ENCODE data around the gene SCART1.

The SCART1 gene

GRCh38 chr10:133455611-133456031 is 1.9 kb downstream of the SCART1 start:
- Histone ChIP-seq H3K4me1 (ENCODE audit: control insufficient read depth in 2 of 2, insufficient read depth in 2 of 2, low read length in 2 of 2) (no peaks in the 10 kb centered on the region), H3K9ac (ENCODE audit: low read depth in 1 of 2, low read length in 2 of 2) (no peak overlapping the region), H3K9me3 (ENCODE audit: control insufficient read depth in 2 of 2, low read length in 2 of 2) (no peaks in the 10 kb centered on the region), H3K4me3 (ENCODE audit: low read length in 2 of 2) (no peak overlapping the region), H3K27ac (ENCODE audit: low read depth in 2 of 2, low read length in 2 of 2) (no peak overlapping the region), H3K36me3 (ENCODE audit: control insufficient read depth in 2 of 2, insufficient read depth in 2 of 2, low read length in 2 of 2) (no peaks in the 10 kb centered on the region), H3K27me3 (ENCODE audit: control insufficient read depth in 2 of 2, insufficient read depth in 2 of 2, low read length in 2 of 2) (no peaks in the 10 kb centered on the region)

GRCh38 chr10:133456041-133456951 is 2.6 kb downstream of the SCART1 start:
- no peak overlapping the region for H3K27ac ChIP-seq (ENCODE audit: low read depth in 2 of 2, low read length in 2 of 2)
- no peak overlapping the region for H3K9ac ChIP-seq (ENCODE audit: low read depth in 1 of 2, low read length in 2 of 2)
- no peaks in the 10 kb centered on the region for H3K9me3 ChIP-seq (ENCODE audit: control insufficient read depth in 2 of 2, low read length in 2 of 2)
- H3K27me3 ChIP-seq (ENCODE audit: control insufficient read depth in 2 of 2, insufficient read depth in 2 of 2, low read length in 2 of 2) = no peaks in the 10 kb centered on the region
- no peaks in the 10 kb centered on the region for H3K4me1 ChIP-seq (ENCODE audit: control insufficient read depth in 2 of 2, insufficient read depth in 2 of 2, low read length in 2 of 2)
- H3K4me3 ChIP-seq (ENCODE audit: low read length in 2 of 2) = no peak overlapping the region
- no peaks in the 10 kb centered on the region for H3K36me3 ChIP-seq (ENCODE audit: control insufficient read depth in 2 of 2, insufficient read depth in 2 of 2, low read length in 2 of 2)

GRCh38 chr10:133457100-133457841 is 3.5 kb downstream of the SCART1 start:
- Histone ChIP-seq H3K27ac (ENCODE audit: low read depth in 2 of 2, low read length in 2 of 2) (no peak overlapping the region), H3K4me3 (ENCODE audit: low read length in 2 of 2) (no peak overlapping the region), H3K27me3 (ENCODE audit: control insufficient read depth in 2 of 2, insufficient read depth in 2 of 2, low read length in 2 of 2) (no peaks in the 10 kb centered on the region), H3K9ac (ENCODE audit: low read depth in 1 of 2, low read length in 2 of 2) (no peak overlapping the region), H3K36me3 (ENCODE audit: control insufficient read depth in 2 of 2, insufficient read depth in 2 of 2, low read length in 2 of 2) (no peaks in the 10 kb centered on the region), H3K4me1 (ENCODE audit: control insufficient read depth in 2 of 2, insufficient read depth in 2 of 2, low read length in 2 of 2) (no peaks in the 10 kb centered on the region), H3K9me3 (ENCODE audit: control insufficient read depth in 2 of 2, low read length in 2 of 2) (no peaks in the 10 kb centered on the region)

GRCh38 chr10:133458021-133458709 is 4.4 kb downstream of the SCART1 start:
- Histone ChIP-seq H3K4me1 (ENCODE audit: control insufficient read depth in 2 of 2, insufficient read depth in 2 of 2, low read length in 2 of 2) (no peaks in the 10 kb centered on the region), H3K36me3 (ENCODE audit: control insufficient read depth in 2 of 2, insufficient read depth in 2 of 2, low read length in 2 of 2) (no peaks in the 10 kb centered on the region), H3K4me3 (ENCODE audit: low read length in 2 of 2) (no peak overlapping the region), H3K27ac (ENCODE audit: low read depth in 2 of 2, low read length in 2 of 2) (no peak overlapping the region), H3K27me3 (ENCODE audit: control insufficient read depth in 2 of 2, insufficient read depth in 2 of 2, low read length in 2 of 2) (no peaks in the 10 kb centered on the region), H3K9me3 (ENCODE audit: control insufficient read depth in 2 of 2, low read length in 2 of 2) (no peaks in the 10 kb centered on the region), H3K9ac (ENCODE audit: low read depth in 1 of 2, low read length in 2 of 2) (no peak overlapping the region)

GRCh38 chr10:133458710-133459453 is 5.1 kb downstream of the SCART1 start:
- H3K9ac ChIP-seq (ENCODE audit: low read depth in 1 of 2, low read length in 2 of 2) = no peak overlapping the region
- no peaks in the 10 kb centered on the region for H3K4me1 ChIP-seq (ENCODE audit: control insufficient read depth in 2 of 2, insufficient read depth in 2 of 2, low read length in 2 of 2)
- H3K4me3 ChIP-seq (ENCODE audit: low read length in 2 of 2) = no peak overlapping the region
- no peak overlapping the region for H3K27ac ChIP-seq (ENCODE audit: low read depth in 2 of 2, low read length in 2 of 2)
- H3K27me3 ChIP-seq (ENCODE audit: control insufficient read depth in 2 of 2, insufficient read depth in 2 of 2, low read length in 2 of 2) = no peaks in the 10 kb centered on the region
- no peaks in the 10 kb centered on the region for H3K9me3 ChIP-seq (ENCODE audit: control insufficient read depth in 2 of 2, low read length in 2 of 2)
- H3K36me3 ChIP-seq (ENCODE audit: control insufficient read depth in 2 of 2, insufficient read depth in 2 of 2, low read length in 2 of 2) = no peaks in the 10 kb centered on the region

GRCh38 chr10:133459454-133460207 is 5.9 kb downstream of the SCART1 start:
- H3K4me3 ChIP-seq (ENCODE audit: low read length in 2 of 2) = no peak overlapping the region
- H3K27me3 ChIP-seq (ENCODE audit: control insufficient read depth in 2 of 2, insufficient read depth in 2 of 2, low read length in 2 of 2) = no peaks in the 10 kb centered on the region
- no peaks in the 10 kb centered on the region for H3K36me3 ChIP-seq (ENCODE audit: control insufficient read depth in 2 of 2, insufficient read depth in 2 of 2, low read length in 2 of 2)
- H3K9me3 ChIP-seq (ENCODE audit: control insufficient read depth in 2 of 2, low read length in 2 of 2) = no peaks in the 10 kb centered on the region
- no peak overlapping the region for H3K27ac ChIP-seq (ENCODE audit: low read depth in 2 of 2, low read length in 2 of 2)
- no peaks in the 10 kb centered on the region for H3K4me1 ChIP-seq (ENCODE audit: control insufficient read depth in 2 of 2, insufficient read depth in 2 of 2, low read length in 2 of 2)
- H3K9ac ChIP-seq (ENCODE audit: low read depth in 1 of 2, low read length in 2 of 2) = no peak overlapping the region

- H3K9ac ChIP-seq (ENCODE audit: low read depth in 1 of 2, low read length in 2 of 2) = no peak overlapping the region
- no peak overlapping the region for H3K27ac ChIP-seq (ENCODE audit: low read depth in 2 of 2, low read length in 2 of 2)
- H3K4me3 ChIP-seq (ENCODE audit: low read length in 2 of 2) = no peak overlapping the region
- no peaks in the 10 kb centered on the region for H3K9me3 ChIP-seq (ENCODE audit: control insufficient read depth in 2 of 2, low read length in 2 of 2)
- H3K27me3 ChIP-seq (ENCODE audit: control insufficient read depth in 2 of 2, insufficient read depth in 2 of 2, low read length in 2 of 2) = no peaks in the 10 kb centered on the region
- H3K4me1 ChIP-seq (ENCODE audit: control insufficient read depth in 2 of 2, insufficient read depth in 2 of 2, low read length in 2 of 2) = no peaks in the 10 kb centered on the region
- H3K36me3 ChIP-seq (ENCODE audit: control insufficient read depth in 2 of 2, insufficient read depth in 2 of 2, low read length in 2 of 2) = no peaks in the 10 kb centered on the region
Measured at GRCh38 chr10:133460208-133460769, 6.5 kb downstream of the SCART1 start.

- Histone ChIP-seq H3K27me3 (ENCODE audit: control insufficient read depth in 2 of 2, insufficient read depth in 2 of 2, low read length in 2 of 2) (no peaks in the 10 kb centered on the region), H3K27ac (ENCODE audit: low read depth in 2 of 2, low read length in 2 of 2) (no peak overlapping the region), H3K9ac (ENCODE audit: low read depth in 1 of 2, low read length in 2 of 2) (no peak overlapping the region), H3K9me3 (ENCODE audit: control insufficient read depth in 2 of 2, low read length in 2 of 2) (no peaks in the 10 kb centered on the region), H3K36me3 (ENCODE audit: control insufficient read depth in 2 of 2, insufficient read depth in 2 of 2, low read length in 2 of 2) (no peaks in the 10 kb centered on the region), H3K4me3 (ENCODE audit: low read length in 2 of 2) (no peak overlapping the region), H3K4me1 (ENCODE audit: control insufficient read depth in 2 of 2, insufficient read depth in 2 of 2, low read length in 2 of 2) (no peaks in the 10 kb centered on the region)
Measured at GRCh38 chr10:133461027-133461426, 7.3 kb downstream of the SCART1 start.

- H3K36me3 ChIP-seq (ENCODE audit: control insufficient read depth in 2 of 2, insufficient read depth in 2 of 2, low read length in 2 of 2) = no peaks in the 10 kb centered on the region
- H3K4me3 ChIP-seq (ENCODE audit: low read length in 2 of 2) = no peak overlapping the region
- H3K9ac ChIP-seq (ENCODE audit: low read depth in 1 of 2, low read length in 2 of 2) = no peak overlapping the region
- no peak overlapping the region for H3K27ac ChIP-seq (ENCODE audit: low read depth in 2 of 2, low read length in 2 of 2)
- no peaks in the 10 kb centered on the region for H3K27me3 ChIP-seq (ENCODE audit: control insufficient read depth in 2 of 2, insufficient read depth in 2 of 2, low read length in 2 of 2)
- H3K4me1 ChIP-seq (ENCODE audit: control insufficient read depth in 2 of 2, insufficient read depth in 2 of 2, low read length in 2 of 2) = no peaks in the 10 kb centered on the region
- H3K9me3 ChIP-seq (ENCODE audit: control insufficient read depth in 2 of 2, low read length in 2 of 2) = no peaks in the 10 kb centered on the region
Measured at GRCh38 chr10:133461841-133462240, 8.1 kb downstream of the SCART1 start.
